ENCODE measurements around the gene DTWD2.

- TF ChIP-seq CTCF (IDR thresholded peaks at IDR 0.05; ENCODE audit: insufficient read depth, low read length, poor library complexity, severe bottlenecking) (no peak), EZH2phosphoT487 (conservative IDR thresholded peaks at IDR 0.05; ENCODE audit: low read length) (no peak)
These were observed 54.6 kb downstream of the DTWD2 start for GRCh38 chr5:118933703-118934102.

Data from SU-DHL-6 (cell line).